GM12892 (cell line): ENCODE measurements around the gene DONSON.

Source experiments
- POLR2A ChIP-seq: IDR thresholded peaks from 2 replicates; pipeline ENCODE4 v1.6.1; 2011; ENCODE audit warnings: low read depth, low read length, control low read depth
- POLR2AphosphoS5 ChIP-seq: IDR thresholded peaks from 2 replicates; pipeline ENCODE4 v1.6.1; 2011; ENCODE audit warnings: low read depth, low read length, control low read depth
- TAF1 ChIP-seq: IDR thresholded peaks from 2 replicates; pipeline ENCODE4 v1.6.1; 2011; ENCODE audit warnings: low read depth, mild to moderate bottlenecking, control low read depth, low read length, borderline replicate concordance

- no peak for TF ChIP-seq POLR2AphosphoS5
- no peak for TF ChIP-seq TAF1
- TF ChIP-seq POLR2A: no peak
Measured at GRCh38 chr21:33611006-33611744, 22.7 kb upstream of the DONSON start.
